T-cell (primary cell): ENCODE results near the gene DLX1. TPM values are rescaled to one million over a fixed set of nuclear protein-coding genes. Genes with fewer than 3 reads are reported as not detected.
A peak's percentile ranks its signal among the peaks of the same experiment; 100 is the strongest.

Source experiments
- ATAC-seq, 4 experiments: fragments of 200-7000 bp in 3 of 4; fragments of 150-1000 bp in 1 of 4; cut with Tn5 transposase; replicated peaks in 1 of 4; 1 replicate in 3 of 4; 2 replicates in 1 of 4; pipeline ENCODE4 v1.10.0; 2021; ENCODE audit warnings: moderate library complexity in 3 of 4, mild to moderate bottlenecking in 2 of 4, moderate number of reproducible peaks in 1 of 4
- CTCF ChIA-PET, 2 donors: fragments of 300-600 bp; sonication (Branson Sonifier 250); formaldehyde crosslinking; loops; one replicate each; lab custom pipeline; 2022; ENCODE audit warnings: antibody characterized with exemption in 2 of 2; lab: Charles Lee
- POLR2A ChIA-PET, 2 donors: fragments of 300-600 bp; sonication (Branson Sonifier 250); formaldehyde crosslinking; loops; one replicate each; lab custom pipeline; 2022; ENCODE audit warnings: antibody characterized with exemption in 2 of 2; lab: Charles Lee
- DNase-seq, 35 experiments: peaks; one replicate each; pipeline versions ENCODE4 v3.0.0 to v3.0.0-alpha.2; 2013 to 2023
- H3K27ac ChIP-seq: one replicate; pipeline ENCODE4 v1.5.1; 2013; ENCODE audit warnings: low read length
- H3K27me3 ChIP-seq, 2 experiments: replicated peaks in 1 of 2; 1 replicate in 1 of 2; 2 replicates in 1 of 2; pipeline versions ENCODE4 v1.6.1 to v1.7.0; 2013; ENCODE audit warnings: low read length in 1 of 2, mixed read lengths in 1 of 2; ENCODE audit not compliant: control insufficient read depth in 2 of 2, insufficient read depth in 2 of 2; ENCODE audit errors: extremely low read depth in 1 of 2
- H3K36me3 ChIP-seq, 2 donors: 1 replicate in 1 of 2; 2 replicates in 1 of 2; pipeline versions ENCODE4 v1.6.1 to v1.7.0; 2013; ENCODE audit warnings: low read length in 1 of 2; ENCODE audit not compliant: control insufficient read depth in 2 of 2, insufficient read depth in 1 of 2; ENCODE audit errors: extremely low read depth in 1 of 2
- H3K4me1 ChIP-seq, 2 experiments: 1 replicate in 1 of 2; 2 replicates in 1 of 2; pipeline versions ENCODE4 v1.6.1 to v1.7.0; 2013; ENCODE audit warnings: low read length in 2 of 2, mixed read lengths in 1 of 2; ENCODE audit not compliant: insufficient read depth in 2 of 2, control insufficient read depth in 1 of 2; ENCODE audit errors: extremely low read depth in 1 of 2
- H3K4me3 ChIP-seq, 2 donors: 1 replicate in 1 of 2; 2 replicates in 1 of 2; pipeline versions ENCODE4 v1.5.1 to v1.7.0; 2013; ENCODE audit warnings: mild to moderate bottlenecking in 2 of 2, low read length in 1 of 2, moderate library complexity in 1 of 2; ENCODE audit not compliant: control insufficient read depth in 1 of 2; ENCODE audit errors: extremely low read depth in 1 of 2
- H3K9me3 ChIP-seq: 2 replicates; pipeline ENCODE4 v1.7.0; 2013
- H3K27ac Mint-ChIP-seq, 2 donors: one replicate each; pipeline ENCODE4 v1.8.0; 2020 to 2021; ENCODE audit warnings: mild to moderate bottlenecking in 2 of 2, mixed read lengths in 2 of 2
- H3K27me3 Mint-ChIP-seq, 2 donors: one replicate each; pipeline ENCODE4 v1.8.0; 2021 to 2022; ENCODE audit warnings: mixed read lengths in 2 of 2
- H3K36me3 Mint-ChIP-seq: one replicate; pipeline ENCODE4 v1.8.0; 2021; ENCODE audit warnings: mixed read lengths
- H3K4me1 Mint-ChIP-seq, 3 donors: one replicate each; pipeline ENCODE4 v1.8.0; 2020 to 2022; ENCODE audit warnings: mixed read lengths in 3 of 3, mild to moderate bottlenecking in 1 of 3
- H3K4me3 Mint-ChIP-seq, 3 donors: one replicate each; pipeline ENCODE4 v1.8.0; 2020 to 2022; ENCODE audit warnings: mild to moderate bottlenecking in 3 of 3, mixed read lengths in 3 of 3, moderate library complexity in 3 of 3
- H3K9me3 Mint-ChIP-seq, 3 donors: one replicate each; pipeline ENCODE4 v1.8.0; 2020 to 2022; ENCODE audit warnings: mixed read lengths in 3 of 3
- WGBS: methylation state at CpG from one replicate; pipeline ENCODE4 v1.1.5; 2013; ENCODE audit warnings: missing lambda C conversion rate; ENCODE audit not compliant: insufficient coverage; 5-methylcytosine and 5-hydroxymethylcytosine counted together
- total RNA-seq, 35 experiments: library from RNA in 6 of 35; stranded (reverse) in 6 of 35; fragments of 120-200 nt in 1 of 35; gene quantifications; one replicate each; pipeline versions ENCODE4 v1.2.1 to v1.2.4 and lab custom pipeline; 2013 to 2026

DLX1 gene
- total RNA-seq, 5 donors from 2014 or later (not counting 1 experiment from before 2014, with no cell fraction given), result not detected

DNA sequence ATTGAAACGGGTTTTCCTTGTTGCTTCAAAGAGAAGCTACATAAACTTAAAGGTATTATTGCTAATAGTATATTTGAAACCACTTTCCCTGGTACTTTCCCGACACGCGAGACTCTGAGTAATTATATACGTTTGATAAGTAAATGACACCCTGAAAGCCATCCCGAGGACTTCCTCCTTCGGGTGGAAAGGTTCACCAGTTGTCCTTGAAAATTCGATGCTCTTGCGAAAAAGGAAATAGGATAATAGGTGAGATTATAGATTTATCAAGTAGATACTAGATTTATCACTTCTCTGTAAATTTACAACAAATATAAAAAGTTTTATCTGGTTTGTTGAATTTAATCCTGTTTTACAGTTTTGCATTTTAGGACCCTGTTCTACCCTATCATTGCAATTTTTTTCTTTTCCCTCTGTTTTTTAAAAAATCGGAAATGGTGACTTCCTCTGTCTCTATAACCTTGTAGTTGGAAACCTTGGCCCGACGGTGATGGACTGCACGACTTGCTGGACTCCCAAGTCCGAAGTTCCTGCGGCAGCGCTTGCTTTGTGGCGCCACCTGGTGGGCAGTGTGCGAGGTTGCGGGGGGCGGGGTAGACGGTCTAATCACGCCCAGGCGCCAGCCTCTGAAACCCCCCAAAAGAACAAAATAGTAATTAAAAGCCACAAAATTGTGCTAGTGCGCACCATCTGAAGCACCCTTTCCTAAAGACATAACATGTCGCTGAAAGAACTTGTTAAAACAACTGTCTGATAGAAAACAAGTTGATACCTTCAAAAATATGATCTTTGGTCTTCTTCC, 18.4 kb downstream of the DLX1 start:
- H3K27ac ChIP-seq, result no peak overlapping the region
- no peaks in the 10 kb centered on the region for H3K36me3 ChIP-seq
- H3K4me3 ChIP-seq, result peak overlapping the region in 1 of 2 donors; percentile 77
- WGBS, result 2% methylated on average over 7 of the region's 25 CpGs
- ATAC-seq, result peak in 2 of 4 experiments; percentile 17 to 34
- DNase-seq, result peak in 32 of 35 experiments; percentile 33 to 82 (median 60)
- H3K4me1 ChIP-seq, result peaks cover 26 to 85% of the 10 kb centered on the region in 2 experiments
- peaks cover 54 to 61% (median 59%) of the 10 kb centered on the region in 3 donors for H3K4me1 Mint-ChIP-seq
- POLR2A ChIA-PET, result no interaction called here
- H3K27me3 ChIP-seq, result peaks cover 23 to 94% of the 10 kb centered on the region in 2 experiments
- CTCF ChIA-PET, result interaction anchor here (0.5 to 2.4 kb wide), 4 partner anchors 19 to 1704 kb away, joined by 3 to 9 read pairs (median 4); partner anchors contain the start of gene DLX1 (in 1 of the 2)
- H3K36me3 Mint-ChIP-seq, result no peaks in the 10 kb centered on the region
- no peaks in the 10 kb centered on the region for H3K9me3 Mint-ChIP-seq
- H3K27me3 Mint-ChIP-seq, result peaks cover 52 to 84% of the 10 kb centered on the region in 2 donors
- H3K27ac Mint-ChIP-seq, result peak overlapping the region in 1 of 2 donors; percentile 44
- H3K9me3 ChIP-seq, result no peaks in the 10 kb centered on the region
- H3K4me3 Mint-ChIP-seq, result peak overlapping the region; percentile 47 to 86 (median 75)

DNA sequence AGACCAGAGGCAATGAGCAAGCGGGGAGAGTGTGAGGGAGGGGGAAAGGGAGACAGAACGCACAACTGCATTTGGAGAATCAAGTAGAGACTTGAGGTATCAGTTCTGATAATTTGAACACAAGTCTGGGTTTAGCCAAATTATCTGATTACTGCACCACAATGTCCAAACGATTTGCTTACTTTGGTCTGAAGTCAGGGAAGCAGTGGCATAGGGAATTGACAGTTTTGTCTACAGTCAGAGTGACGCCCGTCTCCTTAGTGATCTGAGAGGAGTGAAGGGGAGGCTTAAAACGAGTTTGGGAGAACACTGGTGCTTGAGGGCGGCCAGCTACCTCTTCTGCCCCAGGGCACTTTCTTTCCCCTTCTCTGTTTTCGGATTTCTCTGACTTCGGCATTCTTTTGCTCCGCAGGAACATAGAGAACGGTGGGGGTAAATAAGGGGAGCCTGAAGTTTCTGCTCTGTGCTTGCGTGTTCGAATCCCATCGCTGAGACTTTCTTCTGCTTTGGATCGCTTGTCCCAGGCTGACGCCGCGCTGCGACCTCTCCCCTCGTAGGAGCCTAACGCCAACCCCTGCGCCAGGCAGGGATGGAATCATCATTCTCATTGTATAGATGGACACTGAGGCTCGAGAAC, 20.3 kb downstream of the DLX1 start:
- Mint-ChIP-seq H3K4me1 (peaks cover 58 to 62% (median 61%) of the 10 kb centered on the region in 3 donors), H3K27ac (no peak overlapping the region), H3K4me3 (peak overlapping the region in 1 of 3 donors; percentile 28), H3K36me3 (no peaks in the 10 kb centered on the region), H3K27me3 (peaks cover 62 to 89% of the 10 kb centered on the region in 2 donors), H3K9me3 (no peaks in the 10 kb centered on the region)
- Histone ChIP-seq H3K27me3 (peaks cover 24 to 91% of the 10 kb centered on the region in 2 experiments), H3K9me3 (no peaks in the 10 kb centered on the region), H3K27ac (no peak overlapping the region), H3K4me3 (peak overlapping the region in 1 of 2 donors; percentile 79), H3K4me1 (peaks cover 23 to 73% of the 10 kb centered on the region in 2 experiments), H3K36me3 (no peaks in the 10 kb centered on the region)
- 20% methylated on average over 16 of the region's 23 CpGs for WGBS
- POLR2A ChIA-PET, result no interaction called here
- CTCF ChIA-PET, result interaction anchor here in 1 of 2 donors (1.0 to 1.9 kb wide), 5 partner anchors 24 to 532 kb away, joined by 3 to 7 read pairs (median 3); no protein-coding TSS in a partner anchor
- no peak for ATAC-seq
- DNase-seq, result peak in 2 of 35 experiments; percentile 1 to 20

DNA sequence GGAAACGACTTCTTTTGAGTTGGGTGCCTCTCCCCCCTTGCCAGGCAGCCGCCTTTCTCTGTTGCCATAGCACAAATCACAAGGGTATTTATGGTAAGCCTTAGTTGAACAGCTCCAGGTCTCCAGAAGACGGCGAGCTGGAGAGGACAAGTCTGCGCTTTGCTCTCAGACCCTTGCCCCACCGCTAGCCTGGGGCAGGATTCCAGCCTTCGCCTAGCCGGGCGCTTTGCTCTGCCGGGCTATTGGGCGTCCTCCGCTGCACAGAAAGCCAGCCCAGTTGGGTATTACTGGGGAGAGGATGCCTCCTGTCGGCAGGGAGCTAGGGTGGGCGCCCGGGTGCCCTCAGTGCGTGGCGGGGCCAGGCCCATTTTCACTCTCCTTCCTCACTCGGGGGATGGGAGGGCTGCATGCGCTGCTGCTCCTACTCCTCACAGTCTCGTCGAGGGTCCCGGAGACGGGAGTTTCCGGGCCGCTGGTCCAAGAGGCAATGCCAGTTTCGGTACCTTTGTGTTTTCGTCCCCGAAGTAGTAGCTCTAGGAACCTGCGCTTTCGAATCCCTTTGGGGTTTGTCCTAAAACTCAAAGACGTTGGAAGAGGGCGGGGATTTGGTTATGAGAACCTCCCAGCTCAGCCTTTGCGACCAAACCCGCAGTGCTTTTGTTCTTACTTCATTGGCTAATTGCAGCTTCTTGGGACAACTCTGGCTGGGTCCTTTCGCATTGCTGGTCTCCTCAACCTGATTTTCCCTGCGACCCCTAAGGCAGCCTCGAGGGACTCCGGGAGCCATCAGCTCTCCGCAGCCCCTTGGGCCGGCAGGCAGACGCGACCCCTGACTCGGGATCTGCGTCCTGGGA, 21.0 kb downstream of the DLX1 start:
- H3K9me3 ChIP-seq, result no peaks in the 10 kb centered on the region
- peaks cover 17 to 66% of the 10 kb centered on the region in 2 experiments for H3K4me1 ChIP-seq
- Mint-ChIP-seq H3K4me1 (peaks cover 51 to 58% (median 54%) of the 10 kb centered on the region in 3 donors), H3K27ac (no peak overlapping the region), H3K36me3 (no peaks in the 10 kb centered on the region), H3K27me3 (peaks cover 62 to 81% of the 10 kb centered on the region in 2 donors), H3K4me3 (peak overlapping the region in 1 of 3 donors; percentile 28), H3K9me3 (no peaks in the 10 kb centered on the region)
- H3K36me3 ChIP-seq, result no peaks in the 10 kb centered on the region
- 10% methylated on average over 27 of the region's 44 CpGs for WGBS
- DNase-seq (peak in 10 of 35 experiments; percentile 28 to 67 (median 40)), ATAC-seq (peak; percentile 22 to 37 (median 30))
- no peak overlapping the region for H3K27ac ChIP-seq
- ChIA-PET CTCF (interaction anchor here (0.5 to 1.9 kb wide), 20 partner anchors 8 to 720 kb away, joined by 3 to 14 read pairs (median 4); partner anchors contain the start of genes DLX1 (in 2 of the 2) and HAT1 (in 1 of the 2)), POLR2A (interaction anchor here in 1 of 2 donors (0.6 kb wide), 1 partner anchor 72 kb away, joined by 9 read pairs; no protein-coding TSS in a partner anchor)
- H3K27me3 ChIP-seq, result peaks cover 20 to 83% of the 10 kb centered on the region in 2 experiments
- H3K4me3 ChIP-seq, result peak overlapping the region; percentile 5 to 79

DNA sequence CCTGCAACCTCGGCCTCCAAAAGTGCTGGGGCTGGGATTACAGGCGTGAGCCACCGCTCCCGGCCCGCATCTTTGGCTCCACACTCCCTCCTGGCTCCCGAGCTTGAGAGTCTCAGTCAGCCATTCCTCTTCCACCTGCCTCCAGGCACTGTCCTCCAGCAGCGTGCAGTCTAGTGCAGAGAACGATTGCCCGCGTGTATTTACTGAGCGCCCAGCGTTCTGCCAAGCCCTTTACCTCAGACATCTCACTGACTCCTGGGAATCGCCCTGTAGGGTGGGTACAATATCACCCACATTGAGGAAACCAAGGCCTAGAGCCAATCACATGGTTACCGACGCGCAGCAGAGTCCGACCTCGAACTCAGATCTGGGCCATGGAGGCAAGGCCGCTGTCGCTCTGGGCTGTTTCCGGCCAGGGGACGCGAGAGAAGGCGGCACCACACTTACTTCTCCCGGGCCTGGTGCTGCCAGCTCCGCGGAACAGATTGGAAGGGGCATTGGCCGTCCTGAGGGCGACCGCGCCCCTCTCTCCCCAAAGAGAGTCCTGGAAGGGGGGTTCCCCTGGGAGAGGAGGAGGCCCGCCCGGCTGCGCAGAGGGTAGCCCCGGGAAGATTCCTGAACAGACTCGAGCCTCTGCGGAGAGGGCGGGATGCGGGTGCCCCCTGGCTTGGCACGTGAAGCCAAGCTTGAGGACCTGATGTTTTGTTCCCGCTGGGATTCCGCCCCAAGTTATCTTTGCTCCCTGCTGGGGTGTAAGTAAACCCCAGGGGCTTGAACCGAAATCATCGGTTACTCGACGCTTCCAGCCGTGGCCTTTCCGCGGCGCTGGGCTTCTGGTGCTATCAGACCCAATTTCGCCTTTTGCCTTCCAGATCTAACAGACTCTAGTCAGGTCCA, 22.6 kb downstream of the DLX1 start:
- Mint-ChIP-seq H3K9me3 (no peaks in the 10 kb centered on the region), H3K4me1 (peaks cover 39 to 42% (median 42%) of the 10 kb centered on the region in 3 donors), H3K4me3 (peak overlapping the region in 1 of 3 donors; percentile 52), H3K27ac (peak overlapping the region in 1 of 2 donors; percentile 65), H3K36me3 (no peaks in the 10 kb centered on the region), H3K27me3 (peaks cover 53 to 77% of the 10 kb centered on the region in 2 donors)
- POLR2A ChIA-PET, result interaction anchor here in 1 of 2 donors (0.8 to 1.2 kb wide), 2 partner anchors 12 to 186 kb away, joined by 4 to 5 read pairs; partner anchors contain the start of gene HAT1
- WGBS, result 22% methylated on average over 41 of the region's 51 CpGs
- no peak overlapping the region for H3K27ac ChIP-seq
- no peaks in the 10 kb centered on the region for H3K36me3 ChIP-seq
- H3K27me3 ChIP-seq, result peaks cover 20 to 67% of the 10 kb centered on the region in 2 experiments
- H3K4me3 ChIP-seq, result peak overlapping the region in 1 of 2 donors; percentile 25
- peaks cover 17 to 50% of the 10 kb centered on the region in 2 experiments for H3K4me1 ChIP-seq
- CTCF ChIA-PET, result interaction anchor here (0.6 to 1.0 kb wide), 2 partner anchors 296 to 1021 kb away, joined by 3 to 4 read pairs; no protein-coding TSS in a partner anchor
- no peaks in the 10 kb centered on the region for H3K9me3 ChIP-seq
- DNase-seq (peak in 2 of 35 experiments; percentile 2 to 16), ATAC-seq (peak in 1 of 4 experiments; percentile 18)

DNA sequence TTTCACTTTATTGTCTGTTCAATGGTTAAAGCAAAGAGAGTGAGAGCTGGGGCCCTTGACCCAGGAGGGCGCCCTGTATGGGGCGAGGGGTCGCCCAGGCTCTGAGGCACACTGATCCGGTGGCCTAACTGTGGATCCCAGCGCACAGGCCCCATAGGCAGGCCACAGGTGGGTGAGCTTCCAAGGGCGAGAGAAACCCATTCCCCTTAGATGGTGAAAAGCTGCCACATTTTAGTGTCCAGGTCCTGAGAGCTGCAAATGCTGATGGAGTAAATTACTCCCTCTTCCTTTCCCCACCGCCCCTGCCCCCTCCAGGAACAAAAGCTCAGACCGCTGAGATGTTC, 23.3 kb downstream of the DLX1 start:
- Mint-ChIP-seq H3K27ac (peak overlapping the region in 1 of 2 donors; percentile 65), H3K27me3 (peaks cover 53 to 75% of the 10 kb centered on the region in 2 donors), H3K4me1 (peaks cover 32 to 36% (median 36%) of the 10 kb centered on the region in 3 donors), H3K4me3 (peak overlapping the region in 1 of 3 donors; percentile 52), H3K36me3 (no peaks in the 10 kb centered on the region), H3K9me3 (no peaks in the 10 kb centered on the region)
- 51% methylated on average over 5 of the region's 8 CpGs for WGBS
- no peak for ATAC-seq
- H3K36me3 ChIP-seq, result no peaks in the 10 kb centered on the region
- no peaks in the 10 kb centered on the region for H3K9me3 ChIP-seq
- ChIA-PET POLR2A (no interaction called here), CTCF (interaction anchor here in 1 of 2 donors (0.6 kb wide), 1 partner anchor 1022 kb away, joined by 4 read pairs; no protein-coding TSS in a partner anchor)
- no peak for DNase-seq
- H3K27me3 ChIP-seq, result peaks cover 20 to 65% of the 10 kb centered on the region in 2 experiments
- no peak overlapping the region for H3K4me3 ChIP-seq
- H3K27ac ChIP-seq, result no peak overlapping the region
- H3K4me1 ChIP-seq, result peaks cover 11 to 43% of the 10 kb centered on the region in 2 experiments
